Activated CD4-positive, alpha-beta memory T cell treated with anti-CD3 and anti-CD28 coated beads for 36 hours (primary cell): Measurements from ENCODE around the gene DPY19L1. TPM values are rescaled to one million over a fixed set of nuclear protein-coding genes. Genes with fewer than 3 reads are reported as not detected.

Experiments used
- CTCF ChIA-PET: fragments of 350-600 bp; sonication (Branson Sonifier 250); formaldehyde crosslinking; loops from one replicate; lab custom pipeline; 2021; ENCODE audit warnings: antibody characterized with exemption, inconsistent platforms; lab: Charles Lee
- POLR2A ChIA-PET: fragments of 350-600 bp; sonication (Branson Sonifier 250); formaldehyde crosslinking; loops from one replicate; lab custom pipeline; 2021; ENCODE audit warnings: antibody characterized with exemption; lab: Charles Lee
- DNase-seq: peaks from one replicate; pipeline ENCODE4 v3.0.0-alpha.2; 2020
- H3K27ac Mint-ChIP-seq: one replicate; pipeline ENCODE4 v1.8.0; 2021; ENCODE audit warnings: mixed read lengths
- H3K27me3 Mint-ChIP-seq: one replicate; pipeline ENCODE4 v1.8.0; 2021; ENCODE audit warnings: mixed read lengths
- H3K36me3 Mint-ChIP-seq: one replicate; pipeline ENCODE4 v1.8.0; 2021; ENCODE audit warnings: mixed read lengths
- H3K4me1 Mint-ChIP-seq: one replicate; pipeline ENCODE4 v1.8.0; 2021; ENCODE audit warnings: low read depth, mixed read lengths
- H3K4me3 Mint-ChIP-seq: one replicate; pipeline ENCODE4 v1.8.0; 2021; ENCODE audit warnings: mild to moderate bottlenecking, mixed read lengths
- H3K9me3 Mint-ChIP-seq: one replicate; pipeline ENCODE4 v1.8.0; 2021; ENCODE audit warnings: mixed read lengths
- intact Hi-C: fragments of 100-400 bp; cut with micrococcal nuclease; formaldehyde crosslinking; loops from one replicate; pipeline ENCODE4 v1.15.1; 2023
- total RNA-seq, 2 experiments: library from RNA; stranded (reverse); gene quantifications; one replicate each; pipeline ENCODE4 v1.2.3, GENCODE V29; 2021

Gene DPY19L1
- total RNA-seq, 2 experiments from 2014 or later, result 13.0 to 20.3 TPM

DNA sequence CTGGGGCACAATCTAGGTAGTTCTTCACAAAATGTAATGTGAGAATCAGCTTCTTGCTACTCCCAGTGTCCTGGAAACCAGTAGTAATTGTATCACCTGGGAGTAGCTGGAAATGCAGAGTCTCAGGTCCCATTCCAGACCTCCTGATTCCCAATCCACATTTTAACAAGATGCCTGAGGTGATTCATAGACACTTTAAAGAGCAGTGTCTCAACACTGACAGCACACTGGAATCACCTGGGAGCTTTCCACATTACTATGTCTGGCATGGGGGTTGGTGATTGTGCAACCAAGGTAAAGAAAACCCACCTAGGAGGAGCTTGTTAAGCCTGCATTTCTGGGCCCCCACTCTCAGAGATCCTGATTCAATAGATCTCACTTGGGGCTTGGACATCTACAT lies 11.1 kb downstream of the DPY19L1 start:
- Mint-ChIP-seq H3K27ac (no peak overlapping the region), H3K4me3 (no peak overlapping the region), H3K36me3 (no peaks in the 10 kb centered on the region), H3K27me3 (no peaks in the 10 kb centered on the region), H3K9me3 (no peaks in the 10 kb centered on the region), H3K4me1 (peaks cover 18% of the 10 kb centered on the region)
- DNase-seq, result no peak
- intact Hi-C loops, result no loop called here
- ChIA-PET CTCF (no interaction called here), POLR2A (no interaction called here)

DNA sequence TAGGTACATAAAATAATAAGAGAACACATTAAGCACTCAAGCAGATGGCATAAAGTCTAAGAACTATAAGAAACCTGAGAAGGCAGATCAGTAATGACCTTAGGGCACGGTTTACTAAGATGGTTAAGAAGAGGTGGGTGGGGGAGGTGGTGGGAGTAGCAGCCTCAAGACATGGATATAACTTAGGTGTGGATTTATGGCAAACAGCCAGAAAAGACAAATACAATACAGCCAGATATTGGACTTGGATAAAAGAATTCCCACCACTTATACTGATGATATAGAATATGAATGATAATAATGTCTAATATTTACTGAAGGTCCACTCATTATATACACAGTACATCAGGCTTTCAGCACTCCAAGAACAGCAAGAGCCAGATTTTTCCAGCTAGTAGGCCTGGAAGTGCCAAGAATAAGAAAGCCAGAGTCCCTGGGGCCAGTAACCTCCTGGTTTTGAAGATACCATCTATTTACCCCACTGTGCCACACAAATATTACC lies 11.9 kb downstream of the DPY19L1 start:
- no peaks in the 10 kb centered on the region for H3K36me3 Mint-ChIP-seq
- peaks cover 17% of the 10 kb centered on the region for H3K4me1 Mint-ChIP-seq
- no peaks in the 10 kb centered on the region for H3K27me3 Mint-ChIP-seq
- intact Hi-C loops, result no loop called here
- ChIA-PET POLR2A (no interaction called here), CTCF (interaction anchor here (1.4 kb wide), 1 partner anchor 98 kb away, joined by 3 read pairs; no protein-coding TSS in a partner anchor)
- no peak overlapping the region for H3K4me3 Mint-ChIP-seq
- DNase-seq, result no peak
- no peaks in the 10 kb centered on the region for H3K9me3 Mint-ChIP-seq
- no peak overlapping the region for H3K27ac Mint-ChIP-seq

DNA sequence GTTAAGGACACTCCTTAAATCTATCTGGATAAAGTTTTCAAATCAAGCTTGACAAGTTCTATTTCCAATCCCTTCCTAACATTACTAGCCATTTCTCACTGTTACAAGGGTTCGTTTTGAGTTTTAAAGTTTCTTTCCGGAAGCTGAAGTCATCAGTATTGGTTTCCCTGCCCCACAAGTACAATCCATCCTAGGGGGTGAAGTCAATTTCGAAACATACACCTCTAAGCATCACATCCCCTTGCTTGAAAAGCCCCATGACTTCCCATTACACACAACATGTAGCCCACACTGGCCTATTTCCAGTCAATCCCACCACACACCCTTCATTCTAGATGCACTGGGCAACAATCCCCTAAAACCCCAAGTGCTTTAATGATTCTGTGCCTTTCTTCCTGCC lies 13.0 kb downstream of the DPY19L1 start:
- Mint-ChIP-seq H3K9me3 (no peaks in the 10 kb centered on the region), H3K4me1 (peaks cover 13% of the 10 kb centered on the region), H3K36me3 (no peaks in the 10 kb centered on the region), H3K4me3 (no peak overlapping the region), H3K27ac (no peak overlapping the region), H3K27me3 (no peaks in the 10 kb centered on the region)
- intact Hi-C loops, result no loop called here
- POLR2A ChIA-PET, result no interaction called here
- DNase-seq, result no peak
- CTCF ChIA-PET, result interaction anchor here (1.4 kb wide), 1 partner anchor 96 kb away, joined by 3 read pairs; no protein-coding TSS in a partner anchor

DNA sequence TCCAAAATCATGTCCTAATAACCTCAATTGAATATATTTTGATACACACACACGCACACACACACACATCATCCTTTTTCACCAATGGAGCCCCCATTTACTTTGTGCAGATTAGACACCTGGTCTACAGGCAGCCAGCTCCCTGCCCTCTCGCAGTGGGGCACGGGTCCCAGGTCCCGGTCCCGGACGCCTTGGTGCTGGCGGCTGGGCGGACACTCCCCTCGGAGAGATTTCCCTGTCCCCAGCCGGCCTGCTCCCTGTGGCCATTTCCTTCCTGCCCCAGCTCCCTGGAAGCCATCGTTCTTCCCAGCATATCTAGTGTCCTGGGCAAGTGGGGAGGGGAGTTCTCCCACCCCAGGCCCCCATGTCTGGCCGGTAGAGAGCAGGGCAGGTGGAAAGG lies 14.6 kb downstream of the DPY19L1 start:
- ChIA-PET POLR2A (no interaction called here), CTCF (no interaction called here)
- Mint-ChIP-seq H3K4me3 (no peak overlapping the region), H3K36me3 (no peaks in the 10 kb centered on the region), H3K9me3 (no peaks in the 10 kb centered on the region), H3K27me3 (no peaks in the 10 kb centered on the region), H3K4me1 (peaks cover 12% of the 10 kb centered on the region), H3K27ac (no peak overlapping the region)
- DNase-seq, result no peak
- intact Hi-C loops, result no loop called here

GRCh38 chr7:35021445-35021844 lies 15.8 kb downstream of the DPY19L1 start:
- ChIA-PET CTCF (no interaction called here), POLR2A (no interaction called here)
- no peak for DNase-seq

GRCh38 chr7:35019801-35020200 lies 17.5 kb downstream of the DPY19L1 start:
- no peak overlapping the region for H3K4me3 Mint-ChIP-seq
- H3K4me1 Mint-ChIP-seq, result peaks cover 6% of the 10 kb centered on the region
- H3K9me3 Mint-ChIP-seq, result no peaks in the 10 kb centered on the region
- intact Hi-C loops, result no loop called here
- H3K27me3 Mint-ChIP-seq, result no peaks in the 10 kb centered on the region
- no peak for DNase-seq
- peaks cover 8% of the 10 kb centered on the region for H3K36me3 Mint-ChIP-seq
- CTCF ChIA-PET, result no interaction called here
- H3K27ac Mint-ChIP-seq, result no peak overlapping the region
- POLR2A ChIA-PET, result no interaction called here

More at GRCh38 chr7:35021445-35021844, 15.8 kb downstream of the DPY19L1 start:
- Mint-ChIP-seq H3K36me3 (peaks cover 3% of the 10 kb centered on the region), H3K27me3 (no peaks in the 10 kb centered on the region), H3K4me3 (no peak overlapping the region), H3K9me3 (no peaks in the 10 kb centered on the region), H3K4me1 (peaks cover 12% of the 10 kb centered on the region), H3K27ac (no peak overlapping the region)
- intact Hi-C loops, result no loop called here

- no peak for DNase-seq
- Mint-ChIP-seq H3K36me3 (peaks cover 8% of the 10 kb centered on the region), H3K9me3 (no peaks in the 10 kb centered on the region), H3K27ac (no peak overlapping the region), H3K4me3 (no peak overlapping the region), H3K27me3 (no peaks in the 10 kb centered on the region), H3K4me1 (peaks cover 2% of the 10 kb centered on the region)
- intact Hi-C loops, result no loop called here
- ChIA-PET POLR2A (no interaction called here), CTCF (no interaction called here)
These were observed 18.0 kb downstream of the DPY19L1 start for GRCh38 chr7:35019179-35019729.

DNA sequence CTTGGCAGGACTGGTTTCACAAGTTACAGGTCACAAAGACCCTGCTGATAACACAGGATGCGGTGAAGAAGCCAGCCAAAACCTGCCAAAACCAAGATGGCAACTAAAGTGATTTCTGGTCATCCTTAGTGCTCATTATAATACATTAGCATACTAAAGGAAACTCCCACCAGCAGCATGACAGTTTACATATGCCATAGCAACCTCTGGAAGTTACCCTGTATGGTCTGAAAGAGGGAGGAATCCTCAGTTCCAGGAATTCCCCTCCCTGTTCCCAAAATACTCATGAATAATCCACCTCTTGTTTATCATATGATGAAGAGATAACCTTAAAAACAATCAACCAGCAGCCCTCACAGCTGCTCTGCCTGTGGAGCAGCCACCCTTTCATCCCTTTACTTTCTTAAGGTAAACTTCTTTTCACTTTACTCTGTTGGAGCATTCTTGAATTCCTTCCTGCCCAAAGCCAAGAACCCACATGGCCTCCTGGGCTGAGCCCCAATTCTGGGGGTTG lies 21.9 kb downstream of the DPY19L1 start:
- intact Hi-C loops, result no loop called here
- Mint-ChIP-seq H3K36me3 (peaks cover 22% of the 10 kb centered on the region), H3K4me3 (no peak overlapping the region), H3K9me3 (no peaks in the 10 kb centered on the region), H3K4me1 (no peaks in the 10 kb centered on the region), H3K27ac (no peak overlapping the region), H3K27me3 (no peaks in the 10 kb centered on the region)
- POLR2A ChIA-PET, result no interaction called here
- no peak for DNase-seq
- CTCF ChIA-PET, result no interaction called here

GRCh38 chr7:35012160-35012559 lies 25.1 kb downstream of the DPY19L1 start:
- H3K4me3 Mint-ChIP-seq, result no peak overlapping the region
- H3K27me3 Mint-ChIP-seq, result no peaks in the 10 kb centered on the region
- H3K36me3 Mint-ChIP-seq, result peaks cover 24% of the 10 kb centered on the region
- H3K4me1 Mint-ChIP-seq, result no peaks in the 10 kb centered on the region
- intact Hi-C loops, result no loop called here
- no peak for DNase-seq
- CTCF ChIA-PET, result no interaction called here
- no peak overlapping the region for H3K27ac Mint-ChIP-seq
- POLR2A ChIA-PET, result no interaction called here
- H3K9me3 Mint-ChIP-seq, result no peaks in the 10 kb centered on the region

- Mint-ChIP-seq H3K9me3 (no peaks in the 10 kb centered on the region), H3K4me3 (no peak overlapping the region), H3K4me1 (no peaks in the 10 kb centered on the region), H3K36me3 (peaks cover 20% of the 10 kb centered on the region), H3K27me3 (no peaks in the 10 kb centered on the region), H3K27ac (no peak overlapping the region)
- intact Hi-C loops, result no loop called here
- POLR2A ChIA-PET, result no interaction called here
- CTCF ChIA-PET, result no interaction called here
- DNase-seq, result no peak
These were observed 26.2 kb downstream of the DPY19L1 start for GRCh38 chr7:35011085-35011484.

DNA sequence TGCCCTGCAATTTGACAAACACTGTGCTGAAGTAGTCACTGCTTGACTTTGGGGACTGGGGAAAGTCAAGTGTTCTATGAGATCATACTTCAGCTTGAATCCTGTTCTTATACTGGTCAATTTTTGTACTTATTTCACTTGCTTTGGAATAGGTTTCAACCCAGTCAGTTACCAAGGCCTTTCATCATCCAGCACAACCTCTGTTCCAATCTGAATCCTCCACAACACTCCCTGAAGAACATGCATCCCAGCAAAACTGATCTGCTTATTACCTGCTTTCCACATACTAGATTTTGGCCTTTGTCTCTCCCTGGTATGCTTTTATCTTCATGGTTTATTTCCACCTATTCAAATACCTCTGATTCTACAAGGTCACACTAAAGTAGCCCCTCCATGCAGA lies 29.5 kb downstream of the DPY19L1 start:
- CTCF ChIA-PET, result no interaction called here
- Mint-ChIP-seq H3K27me3 (no peaks in the 10 kb centered on the region), H3K36me3 (peaks cover 19% of the 10 kb centered on the region), H3K9me3 (no peaks in the 10 kb centered on the region), H3K27ac (no peak overlapping the region), H3K4me3 (no peak overlapping the region), H3K4me1 (peaks cover 9% of the 10 kb centered on the region)
- POLR2A ChIA-PET, result no interaction called here
- intact Hi-C loops, result no loop called here
- no peak for DNase-seq

DNA sequence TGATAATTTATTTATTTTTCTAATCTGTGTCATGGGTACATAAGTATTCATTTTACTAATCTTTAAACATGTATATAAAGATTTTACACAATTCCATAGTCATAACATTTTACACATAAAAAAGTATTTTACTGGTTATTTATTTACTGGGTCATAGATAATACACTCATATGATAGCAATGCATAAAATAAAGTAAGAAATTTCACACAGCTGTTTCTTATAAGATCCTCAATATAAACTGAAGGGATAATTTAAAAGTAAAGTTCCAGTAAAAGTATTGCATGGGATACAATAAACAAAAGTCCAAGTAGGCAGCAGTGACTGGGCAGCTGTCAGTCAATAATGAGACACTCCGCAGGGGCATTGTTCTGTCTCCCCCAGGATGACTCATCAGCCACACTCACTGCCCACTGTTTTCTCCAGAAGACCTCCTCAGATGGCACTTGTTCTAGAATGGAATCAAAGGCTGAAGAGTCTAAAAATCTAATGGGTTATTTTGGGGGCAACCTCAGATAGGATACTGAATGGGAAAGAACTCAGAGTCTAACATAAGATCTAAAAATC lies 32.7 kb downstream of the DPY19L1 start:
- peaks cover 9% of the 10 kb centered on the region for H3K4me1 Mint-ChIP-seq
- H3K27me3 Mint-ChIP-seq, result no peaks in the 10 kb centered on the region
- POLR2A ChIA-PET, result no interaction called here
- H3K27ac Mint-ChIP-seq, result no peak overlapping the region
- H3K4me3 Mint-ChIP-seq, result no peak overlapping the region
- CTCF ChIA-PET, result no interaction called here
- H3K9me3 Mint-ChIP-seq, result peaks cover 2% of the 10 kb centered on the region
- H3K36me3 Mint-ChIP-seq, result peaks cover 9% of the 10 kb centered on the region
- intact Hi-C loops, result no loop called here
- DNase-seq, result no peak
